Suppressor macrophage treated with lipopolysaccharide for 1 hour (primary cell): ENCODE measurements around the gene ZNF556.
"Not testable (repeated sequence)": the region's sequence is repeated elsewhere in the genome, so short reads cannot be mapped to it uniquely, and the experiment has no call there.

Source experiments
- DNase-seq, 3 donors: peaks; one replicate each; pipeline ENCODE4 v3.0.0-alpha.2; 2020 to 2022

Gene ZNF556

DNA sequence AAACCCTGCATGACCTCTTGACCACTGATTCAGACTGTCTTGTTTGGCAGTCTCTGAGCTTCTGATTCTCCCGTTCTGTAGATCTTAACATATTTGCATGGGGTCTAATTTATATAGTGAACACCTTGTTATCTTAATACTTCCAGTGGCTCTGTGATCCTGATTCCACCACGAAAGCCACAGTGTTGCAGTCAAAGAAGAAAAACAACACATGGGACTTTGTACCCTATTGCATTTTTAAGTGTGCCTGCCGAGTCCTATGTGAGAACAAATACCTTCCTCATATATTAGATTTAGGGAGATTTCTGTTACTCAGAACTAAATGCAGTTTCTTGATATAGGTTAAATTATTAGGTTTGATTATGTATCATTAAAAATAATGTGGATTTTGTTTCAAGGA lies 12.3 kb upstream of the ZNF556 start:
- DNase-seq: no peak

- no peak for DNase-seq
Measured at GRCh38 chr19:2856457-2857050, 10.6 kb upstream of the ZNF556 start.

GRCh38 chr19:2858864-2859263 lies 8.3 kb upstream of the ZNF556 start:
- DNase-seq: no peak

DNA sequence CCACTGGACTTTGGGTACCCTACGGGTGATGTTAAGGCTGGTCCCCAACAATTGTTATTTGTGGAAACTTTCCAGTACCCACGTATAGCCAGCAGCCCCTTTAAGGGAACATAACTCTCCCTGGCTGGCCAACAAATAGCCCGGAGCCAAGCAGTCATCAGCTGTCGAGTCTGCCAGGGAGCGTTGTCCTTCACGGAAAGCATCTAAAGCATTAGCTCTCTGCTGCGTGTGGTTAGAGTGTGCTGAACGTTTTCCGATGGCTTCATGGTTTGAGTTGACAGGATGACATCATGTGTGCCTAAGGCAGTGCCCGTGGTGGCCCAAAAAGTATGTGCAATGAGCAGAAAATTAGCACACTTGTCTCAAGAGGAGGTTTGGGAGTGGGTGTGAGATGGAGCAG lies 3.3 kb upstream of the ZNF556 start:
- DNase-seq: no peak

- DNase-seq: no peak
Measured at GRCh38 chr19:2865334-2866100, 1.6 kb upstream of the ZNF556 start.

- no peak for DNase-seq
Measured at GRCh38 chr19:2866495-2867024, 575 bp upstream of the ZNF556 start.

- DNase-seq: peak; percentile 14 to 24 (median 18)
Measured at GRCh38 chr19:2869618-2870017, 2.5 kb downstream of the ZNF556 start.

GRCh38 chr19:2872175-2872574 lies 5.0 kb downstream of the ZNF556 start:
- peak in 2 of 3 donors; percentile 14 to 42 for DNase-seq

GRCh38 chr19:2877398-2878331 lies 10.5 kb downstream of the ZNF556 start:
- DNase-seq: no peak

DNA sequence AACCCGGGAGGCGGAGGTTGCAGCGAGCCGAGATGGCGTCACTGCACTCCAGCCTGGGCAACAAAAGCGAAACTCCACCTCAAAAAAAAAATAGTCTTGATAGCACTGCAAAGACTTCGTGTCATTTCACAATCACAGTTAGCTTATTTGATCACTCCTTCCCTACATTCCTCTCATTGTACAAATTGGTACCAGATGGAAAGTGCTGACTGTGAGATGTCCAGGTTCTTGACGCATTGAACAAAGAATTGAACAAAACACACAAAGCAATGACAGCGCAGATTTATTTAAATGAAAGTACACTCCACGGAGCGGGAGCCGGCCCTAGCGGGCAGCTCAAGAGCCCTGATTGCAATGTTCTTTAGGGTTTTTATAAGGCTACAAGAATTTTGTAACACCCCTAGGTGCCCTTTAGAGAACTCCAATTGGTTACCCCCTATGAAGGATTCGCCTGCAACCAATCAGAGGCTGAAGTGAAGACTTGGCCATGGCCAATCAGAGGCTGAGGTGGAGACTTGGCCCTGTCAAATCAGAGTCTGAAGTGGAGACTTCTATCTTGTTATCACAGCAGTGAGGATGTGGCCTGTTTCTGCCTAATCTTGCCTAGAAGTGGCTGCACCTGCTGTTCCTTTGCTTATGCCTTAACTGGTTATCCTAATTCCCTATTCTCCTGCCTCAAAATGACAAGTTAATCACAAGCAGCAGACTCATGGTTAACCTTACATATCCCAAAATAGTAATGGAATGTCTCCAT lies 16.7 kb downstream of the ZNF556 start:
- no peak for DNase-seq

- no peak for DNase-seq
Measured at GRCh38 chr19:2885736-2886135, 18.6 kb downstream of the ZNF556 start.

DNA sequence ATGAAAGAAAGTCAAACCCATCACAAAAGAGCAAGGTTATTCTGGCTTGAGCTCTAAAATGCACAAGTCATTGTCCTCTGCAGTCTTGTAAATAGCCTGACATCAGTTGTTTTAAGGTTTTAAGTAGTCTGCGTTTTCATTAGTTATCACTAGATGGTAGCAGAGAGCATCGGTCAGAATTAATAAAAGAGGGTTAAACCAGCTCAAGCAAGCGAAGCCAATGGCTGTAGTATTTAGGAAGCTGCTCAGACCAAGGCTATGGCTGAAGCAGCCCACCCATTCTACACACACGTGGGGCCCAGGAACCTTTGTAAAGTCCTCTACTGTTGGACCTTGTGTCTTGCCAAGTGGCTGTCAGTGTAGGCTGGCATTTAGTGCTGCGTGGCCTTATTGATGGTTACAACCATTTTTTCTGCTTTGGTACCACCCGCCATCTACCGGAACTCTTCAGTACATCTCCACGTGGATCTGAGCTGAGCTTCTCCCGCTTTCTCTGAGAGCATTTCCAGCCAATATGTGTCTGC lies 20.3 kb downstream of the ZNF556 start:
- DNase-seq: peak; percentile 54 to 74 (median 68)

DNA sequence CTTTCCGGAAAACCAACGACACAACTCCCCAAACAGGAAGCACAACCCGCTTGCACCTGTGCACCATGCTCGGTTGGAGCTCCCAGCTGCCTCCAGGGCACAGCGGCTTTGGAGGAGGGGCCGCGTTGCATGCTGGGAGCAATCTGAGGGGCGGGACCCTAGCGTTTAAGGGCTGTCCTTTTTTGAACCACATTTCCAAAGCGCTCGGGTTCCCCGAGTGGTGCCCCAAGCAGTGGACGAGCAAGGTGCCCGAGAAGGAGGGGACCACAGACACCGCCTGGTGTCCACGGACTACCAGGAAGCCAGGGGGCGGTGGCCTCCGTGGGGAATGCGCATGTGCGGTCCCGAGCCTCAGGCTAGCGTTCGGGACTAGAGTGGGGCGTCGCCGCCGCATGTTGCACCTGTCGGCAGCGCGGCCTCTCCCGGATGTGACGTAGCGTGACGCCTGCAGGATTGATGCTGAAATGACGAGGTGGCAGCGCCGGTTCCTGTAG lies 21.6 kb downstream of the ZNF556 start:
- DNase-seq: peak in 1 of 3 donors; percentile 22

- DNase-seq: not testable (repeated sequence)
Measured at GRCh38 chr19:2890531-2890930, 23.4 kb downstream of the ZNF556 start.

DNA sequence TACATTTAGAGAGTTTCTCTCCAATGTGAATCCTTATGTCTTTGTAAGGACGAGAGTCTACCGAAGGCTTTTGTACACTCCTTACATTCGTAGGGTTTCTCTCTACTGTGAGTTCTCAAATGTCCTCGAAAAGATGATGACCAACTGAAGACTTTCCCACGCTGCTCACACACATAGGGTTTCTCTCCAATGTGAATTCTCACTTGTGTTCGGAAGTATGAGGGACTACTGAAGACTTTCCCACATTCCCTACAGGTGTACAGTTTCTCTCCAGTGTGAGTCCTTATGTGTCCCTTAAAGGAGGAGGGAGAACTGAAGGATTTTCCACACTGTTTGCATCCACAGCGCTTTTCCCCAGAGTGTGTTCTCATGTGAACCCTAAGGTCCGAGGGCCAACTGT lies 29.6 kb downstream of the ZNF556 start:
- no peak for DNase-seq

GRCh38 chr19:2900296-2901252 lies 33.4 kb downstream of the ZNF556 start, which contains the start of gene ZNF57:
ZNF57 (plus strand) TSS chr19:2900928; CDS start chr19:2901046, 118 bp downstream.
- DNase-seq: peak; percentile 100

- DNase-seq: no peak
Measured at GRCh38 chr19:2902590-2903218, 35.6 kb downstream of the ZNF556 start.

DNA sequence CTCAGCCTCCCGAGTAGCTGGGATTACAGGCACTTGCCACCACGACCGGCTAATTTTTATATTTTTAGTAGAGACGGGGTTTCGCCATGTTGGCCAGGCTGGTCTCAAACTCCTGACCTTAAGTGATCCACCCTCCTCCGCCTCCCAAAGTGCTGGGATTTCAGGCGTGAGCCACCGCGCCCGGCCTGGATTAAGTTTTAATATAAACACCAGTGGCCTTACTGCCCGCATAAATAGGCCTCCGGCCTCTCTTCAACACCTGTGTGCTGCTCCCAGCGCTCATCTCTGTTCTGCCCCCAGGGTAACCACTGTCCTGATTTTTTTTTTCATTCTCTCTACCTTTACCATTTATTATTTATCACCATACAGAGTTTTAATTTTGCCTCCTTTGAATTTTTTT lies 36.2 kb downstream of the ZNF556 start:
- DNase-seq: not testable (repeated sequence)

- DNase-seq: no peak
Measured at GRCh38 chr19:2905918-2906519, 38.9 kb downstream of the ZNF556 start.
